WTC11 (cell line): Measurements from ENCODE around the gene GSG1L. TPM values are rescaled to one million over a fixed set of nuclear protein-coding genes. Genes with fewer than 3 reads are reported as not detected.

ENCODE experiments used
- ATAC-seq: fragments of 200-7000 bp; cut with Tn5 transposase; 2 replicates; pipeline ENCODE4 v1.10.0; 2021; ENCODE audit warnings: mild to moderate bottlenecking, moderate library complexity
- CTCF ChIA-PET: fragments of 300-600 bp; sonication (Branson Sonifier 250); formaldehyde crosslinking; loops from one replicate; lab custom pipeline; 2021; ENCODE audit warnings: antibody characterized with exemption; lab: Charles Lee
- POLR2A ChIA-PET: fragments of 350-600 bp; sonication (Branson Sonifier 250); formaldehyde crosslinking; loops from one replicate; lab custom pipeline; 2021; ENCODE audit warnings: antibody characterized with exemption; lab: Charles Lee
- DNase-seq: peaks from one replicate; pipeline ENCODE4 v3.0.0; 2021; ENCODE audit warnings: low spot score
- H3K27ac Mint-ChIP-seq: 2 replicates; pipeline ENCODE4 v1.8.0; 2021; ENCODE audit warnings: mixed read lengths
- H3K27me3 Mint-ChIP-seq: 2 replicates; pipeline ENCODE4 v1.8.0; 2021; ENCODE audit warnings: low read depth, mild to moderate bottlenecking, moderate library complexity, mixed read lengths
- H3K36me3 Mint-ChIP-seq: 2 replicates; pipeline ENCODE4 v1.8.0; 2021; ENCODE audit warnings: mixed read lengths
- H3K4me1 Mint-ChIP-seq: 2 replicates; pipeline ENCODE4 v1.8.0; 2022; ENCODE audit warnings: mixed read lengths
- H3K4me3 Mint-ChIP-seq: 2 replicates; pipeline ENCODE4 v1.8.0; 2021; ENCODE audit warnings: mild to moderate bottlenecking, moderate library complexity, mixed read lengths
- H3K9me3 Mint-ChIP-seq: 2 replicates; pipeline ENCODE4 v1.8.0; 2021; ENCODE audit warnings: mixed read lengths
- ARID4B ChIP-seq: sonication (generic); formaldehyde crosslinking; IDR thresholded peaks from 2 replicates; pipeline ENCODE4 v1.8.0; 2023; ENCODE audit warnings: missing genetic modification reagents, mild to moderate bottlenecking, borderline replicate concordance
- ETV6 ChIP-seq: sonication (generic); formaldehyde crosslinking; IDR thresholded peaks from 2 replicates; pipeline ENCODE4 v1.8.1; 2022; ENCODE audit warnings: mild to moderate bottlenecking, missing genetic modification reagents
- FOXK1 ChIP-seq: sonication (generic); formaldehyde crosslinking; IDR thresholded peaks from 2 replicates; pipeline ENCODE4 v1.8.0; 2022; ENCODE audit warnings: mild to moderate bottlenecking, moderate library complexity, missing genetic modification reagents
- GRHL2 ChIP-seq: fragments of 250-450 bp; sonication (Bioruptor Pico); IDR thresholded peaks from 2 replicates; pipeline ENCODE4 v1.8.0; 2022; ENCODE audit warnings: mild to moderate bottlenecking, moderate library complexity; ENCODE audit not compliant: insufficient replicate concordance, severe bottlenecking
- GTF2I ChIP-seq: fragments of 250-450 bp; sonication (Bioruptor Pico); conservative IDR thresholded peaks from 2 replicates; pipeline ENCODE4 v1.4.0; 2021; ENCODE audit warnings: mild to moderate bottlenecking
- JUN ChIP-seq: sonication (generic); formaldehyde crosslinking; IDR thresholded peaks from 2 replicates; pipeline ENCODE4 v1.8.0; 2023; ENCODE audit warnings: mild to moderate bottlenecking, missing genetic modification reagents
- NFE2L1 ChIP-seq: sonication (generic); formaldehyde crosslinking; IDR thresholded peaks from 2 replicates; pipeline ENCODE4 v1.8.1; 2023; ENCODE audit warnings: missing genetic modification reagents
- NR1H2 ChIP-seq: sonication (generic); formaldehyde crosslinking; IDR thresholded peaks from 2 replicates; pipeline ENCODE4 v1.9.0; 2021; ENCODE audit warnings: mild to moderate bottlenecking, moderate library complexity, missing genetic modification reagents
- NR2C2 ChIP-seq: sonication (generic); formaldehyde crosslinking; IDR thresholded peaks from 2 replicates; pipeline ENCODE4 v1.8.0; 2022; ENCODE audit warnings: mild to moderate bottlenecking, missing genetic modification reagents
- ZBTB43 ChIP-seq: sonication (generic); formaldehyde crosslinking; IDR thresholded peaks from 2 replicates; pipeline ENCODE4 v1.8.1; 2023; ENCODE audit warnings: mild to moderate bottlenecking, missing genetic modification reagents
- ZNF138 ChIP-seq: sonication (generic); formaldehyde crosslinking; conservative IDR thresholded peaks from 2 replicates; pipeline ENCODE4 v1.8.1; 2022; ENCODE audit warnings: mild to moderate bottlenecking, moderate library complexity, missing genetic modification reagents
- total RNA-seq: library from RNA; stranded (reverse); gene quantifications from 3 replicates; pipeline ENCODE4 v1.2.3, GENCODE V29; 2021
- TF ChIP-seq, protein P1 (sequence below): sonication (generic); formaldehyde crosslinking; IDR thresholded peaks from 2 replicates; pipeline ENCODE4 v1.8.0; 2022; ENCODE audit warnings: mild to moderate bottlenecking, missing genetic modification reagents
- TF ChIP-seq, protein P2 (sequence below): sonication (generic); formaldehyde crosslinking; IDR thresholded peaks from 2 replicates; pipeline ENCODE4 v1.8.0; 2022; ENCODE audit warnings: mild to moderate bottlenecking, missing genetic modification reagents
- TF ChIP-seq, protein P3 (sequence below): fragments of 250-450 bp; sonication (Bioruptor Pico); IDR thresholded peaks from 2 replicates; pipeline ENCODE4 v2.1.2; 2022; ENCODE audit warnings: mild to moderate bottlenecking, moderate library complexity

GSG1L gene
- total RNA-seq, 1 experiment from 2014 or later: 0.28 TPM

DNA sequence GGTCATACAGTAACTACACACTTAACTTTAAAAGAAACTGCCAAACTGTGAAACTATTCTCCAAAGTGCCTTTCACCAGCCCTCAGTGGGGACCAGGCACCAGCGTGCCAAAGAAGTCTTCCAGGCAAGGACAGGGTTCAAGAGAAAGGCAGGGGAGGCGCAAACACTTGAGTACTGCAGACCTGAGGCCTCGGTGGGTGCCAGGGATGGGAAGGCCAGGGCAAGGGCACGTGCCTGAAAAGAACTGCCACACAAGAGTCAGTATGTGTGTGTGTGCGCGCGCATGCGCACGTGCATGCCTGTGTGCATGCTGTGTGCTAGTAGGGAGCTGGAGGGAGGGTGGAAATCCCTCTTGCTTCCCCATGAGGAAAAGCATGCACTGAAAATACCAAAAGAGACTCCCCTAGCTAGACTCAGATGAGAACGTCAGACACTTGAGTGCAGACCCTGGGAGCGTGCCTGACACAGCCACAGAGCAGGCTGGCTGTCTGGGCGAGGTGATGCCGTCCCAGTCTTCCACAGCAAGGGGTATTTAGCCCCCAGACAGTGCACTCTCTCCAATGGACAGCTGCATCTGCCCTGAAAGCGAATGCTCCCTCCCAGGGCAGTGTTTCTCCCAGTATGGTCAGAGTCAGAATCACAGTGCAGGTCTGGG lies 40.1 kb upstream of the GSG1L start:
- no peaks in the 10 kb centered on the region for H3K4me1 Mint-ChIP-seq
- H3K27me3 Mint-ChIP-seq: no peaks in the 10 kb centered on the region
- H3K36me3 Mint-ChIP-seq: peaks cover 82% of the 10 kb centered on the region
- no peak overlapping the region for H3K4me3 Mint-ChIP-seq
- TF ChIP-seq, protein P1, sequence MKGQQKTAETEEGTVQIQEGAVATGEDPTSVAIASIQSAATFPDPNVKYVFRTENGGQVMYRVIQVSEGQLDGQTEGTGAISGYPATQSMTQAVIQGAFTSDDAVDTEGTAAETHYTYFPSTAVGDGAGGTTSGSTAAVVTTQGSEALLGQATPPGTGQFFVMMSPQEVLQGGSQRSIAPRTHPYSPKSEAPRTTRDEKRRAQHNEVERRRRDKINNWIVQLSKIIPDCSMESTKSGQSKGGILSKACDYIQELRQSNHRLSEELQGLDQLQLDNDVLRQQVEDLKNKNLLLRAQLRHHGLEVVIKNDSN: no peak
- TF ChIP-seq NFE2L1 (no peak), NR1H2 (CRISPR knock-in tag) (no peak), FOXK1 (CRISPR knock-in tag) (no peak), ARID4B (CRISPR knock-in tag) (no peak), ETV6 (CRISPR knock-in tag) (no peak)
- TF ChIP-seq, all 79 proteins: peak for 0
- ChIA-PET POLR2A (no interaction called here), CTCF (interaction anchor here (1.1 kb wide), 1 partner anchor 111 kb away, joined by 3 read pairs; no protein-coding TSS in a partner anchor)
- ATAC-seq (no peak), DNase-seq (no peak)
- Mint-ChIP-seq H3K9me3 (no peaks in the 10 kb centered on the region), H3K27ac (no peak overlapping the region)

- Mint-ChIP-seq H3K36me3 (peaks cover 84% of the 10 kb centered on the region), H3K27ac (no peak overlapping the region), H3K27me3 (no peaks in the 10 kb centered on the region), H3K4me1 (no peaks in the 10 kb centered on the region), H3K9me3 (no peaks in the 10 kb centered on the region), H3K4me3 (no peak overlapping the region)
- DNase-seq: no peak
- ATAC-seq: no peak
- TF ChIP-seq JUN (CRISPR knock-in tag): no peak
- TF ChIP-seq, protein P2, sequence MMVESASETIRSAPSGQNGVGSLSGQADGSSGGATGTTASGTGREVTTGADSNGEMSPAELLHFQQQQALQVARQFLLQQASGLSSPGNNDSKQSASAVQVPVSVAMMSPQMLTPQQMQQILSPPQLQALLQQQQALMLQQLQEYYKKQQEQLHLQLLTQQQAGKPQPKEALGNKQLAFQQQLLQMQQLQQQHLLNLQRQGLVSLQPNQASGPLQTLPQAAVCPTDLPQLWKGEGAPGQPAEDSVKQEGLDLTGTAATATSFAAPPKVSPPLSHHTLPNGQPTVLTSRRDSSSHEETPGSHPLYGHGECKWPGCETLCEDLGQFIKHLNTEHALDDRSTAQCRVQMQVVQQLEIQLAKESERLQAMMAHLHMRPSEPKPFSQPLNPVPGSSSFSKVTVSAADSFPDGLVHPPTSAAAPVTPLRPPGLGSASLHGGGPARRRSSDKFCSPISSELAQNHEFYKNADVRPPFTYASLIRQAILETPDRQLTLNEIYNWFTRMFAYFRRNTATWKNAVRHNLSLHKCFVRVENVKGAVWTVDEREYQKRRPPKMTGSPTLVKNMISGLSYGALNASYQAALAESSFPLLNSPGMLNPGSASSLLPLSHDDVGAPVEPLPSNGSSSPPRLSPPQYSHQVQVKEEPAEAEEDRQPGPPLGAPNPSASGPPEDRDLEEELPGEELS (CRISPR knock-in tag): no peak
- TF ChIP-seq, protein P3, sequence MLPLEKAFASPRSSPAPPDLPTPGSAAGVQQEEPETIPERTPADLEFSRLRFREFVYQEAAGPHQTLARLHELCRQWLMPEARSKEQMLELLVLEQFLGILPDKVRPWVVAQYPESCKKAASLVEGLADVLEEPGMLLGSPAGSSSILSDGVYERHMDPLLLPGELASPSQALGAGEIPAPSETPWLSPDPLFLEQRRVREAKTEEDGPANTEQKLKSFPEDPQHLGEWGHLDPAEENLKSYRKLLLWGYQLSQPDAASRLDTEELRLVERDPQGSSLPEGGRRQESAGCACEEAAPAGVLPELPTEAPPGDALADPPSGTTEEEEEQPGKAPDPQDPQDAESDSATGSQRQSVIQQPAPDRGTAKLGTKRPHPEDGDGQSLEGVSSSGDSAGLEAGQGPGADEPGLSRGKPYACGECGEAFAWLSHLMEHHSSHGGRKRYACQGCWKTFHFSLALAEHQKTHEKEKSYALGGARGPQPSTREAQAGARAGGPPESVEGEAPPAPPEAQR (CRISPR knock-in tag): no peak
- no peak for TF ChIP-seq GRHL2 (CRISPR knock-in tag)
- no peak for TF ChIP-seq ZNF138 (CRISPR knock-in tag)
- no peak for TF ChIP-seq ZBTB43 (CRISPR knock-in tag)
- TF ChIP-seq GTF2I: no peak
- no peak for TF ChIP-seq NR2C2 (CRISPR knock-in tag)
- POLR2A ChIA-PET: no interaction called here
- CTCF ChIA-PET: no interaction called here
Measured at GRCh38 chr16:28101533-28101890, 38.0 kb upstream of the GSG1L start.
